Measurements from ENCODE around the gene ARHGAP10.

GRCh38 chr4:148054275-148054674, 322.4 kb downstream of the ARHGAP10 start:
- TF ChIP-seq, protein P1, sequence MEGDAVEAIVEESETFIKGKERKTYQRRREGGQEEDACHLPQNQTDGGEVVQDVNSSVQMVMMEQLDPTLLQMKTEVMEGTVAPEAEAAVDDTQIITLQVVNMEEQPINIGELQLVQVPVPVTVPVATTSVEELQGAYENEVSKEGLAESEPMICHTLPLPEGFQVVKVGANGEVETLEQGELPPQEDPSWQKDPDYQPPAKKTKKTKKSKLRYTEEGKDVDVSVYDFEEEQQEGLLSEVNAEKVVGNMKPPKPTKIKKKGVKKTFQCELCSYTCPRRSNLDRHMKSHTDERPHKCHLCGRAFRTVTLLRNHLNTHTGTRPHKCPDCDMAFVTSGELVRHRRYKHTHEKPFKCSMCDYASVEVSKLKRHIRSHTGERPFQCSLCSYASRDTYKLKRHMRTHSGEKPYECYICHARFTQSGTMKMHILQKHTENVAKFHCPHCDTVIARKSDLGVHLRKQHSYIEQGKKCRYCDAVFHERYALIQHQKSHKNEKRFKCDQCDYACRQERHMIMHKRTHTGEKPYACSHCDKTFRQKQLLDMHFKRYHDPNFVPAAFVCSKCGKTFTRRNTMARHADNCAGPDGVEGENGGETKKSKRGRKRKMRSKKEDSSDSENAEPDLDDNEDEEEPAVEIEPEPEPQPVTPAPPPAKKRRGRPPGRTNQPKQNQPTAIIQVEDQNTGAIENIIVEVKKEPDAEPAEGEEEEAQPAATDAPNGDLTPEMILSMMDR (IDR thresholded peaks at IDR 0.05; ENCODE audit: low read length), result no peak
- TF ChIP-seq EZH2 (optimal IDR thresholded peaks at IDR 0.05; ENCODE audit: low read depth, low read length) (no peak), EZH2phosphoT487 (IDR thresholded peaks at IDR 0.05; ENCODE audit: low read length) (no peak)

All from MM.1S (cell line).